ENCODE measurements around the gene MED27.

Gene MED27

DNA sequence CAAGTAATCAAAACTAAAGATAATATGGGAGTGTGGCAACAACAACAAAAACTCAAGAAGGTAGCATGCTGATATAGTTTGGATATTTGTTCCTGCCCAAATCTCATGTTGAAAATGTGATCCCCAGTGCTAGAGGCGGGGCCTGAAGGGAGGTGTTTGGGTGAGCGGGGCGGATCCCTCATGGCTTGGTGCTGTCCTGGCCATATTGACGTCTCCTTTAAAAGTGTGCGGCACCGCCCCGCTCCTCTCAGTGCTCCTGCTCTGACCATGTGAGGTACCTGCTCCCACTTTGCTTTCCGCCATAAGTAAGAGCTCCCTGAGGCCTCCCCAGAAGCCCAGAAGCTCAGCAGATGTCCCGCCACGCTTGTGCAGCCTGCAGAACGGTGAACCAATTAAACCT lies 25.6 kb downstream of the MED27 start:
- no peaks in the 10 kb centered on the region for H3K27me3 ChIP-seq

DNA sequence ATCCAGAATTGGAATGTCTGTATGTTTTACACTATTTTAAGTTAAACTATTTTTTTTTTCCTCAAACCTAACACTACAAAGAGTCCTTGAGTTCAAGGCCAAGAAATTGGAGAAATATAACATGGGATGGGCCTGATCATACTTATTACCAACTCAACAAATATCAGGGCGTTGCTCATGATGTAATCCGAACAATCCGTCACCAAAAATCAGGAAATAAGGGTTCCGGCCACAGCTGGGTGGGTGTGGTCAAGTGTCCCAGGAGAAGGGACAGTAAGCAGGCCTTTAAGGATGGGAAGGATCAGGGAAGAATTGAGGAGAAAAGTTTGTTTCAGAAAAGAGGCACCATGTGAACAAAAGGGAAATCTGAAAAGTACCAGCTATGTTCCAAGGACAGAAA lies 29.8 kb downstream of the MED27 start:
- Histone ChIP-seq H3K9me3 (replicated peaks in 1 of 11) (no peaks in the 10 kb centered on the region), H3K36me3 (peaks cover 0 to 7% (median 0%) of the 10 kb centered on the region in 11 experiments; a peak in 1 of 22 replicates), H3K27me3 (no peaks in the 10 kb centered on the region), H3K4me1 (peaks cover 37 to 77% (median 69%) of the 10 kb centered on the region in 10 experiments), H3K27ac (0 out of 22 replicates have a peak overlapping the region, but pooled peaks of 1 of the 11 experiments have one; percentile 3), H3K4me2 (peak overlapping the region; percentile 35 to 76 (median 64)), H3K9ac (no peak overlapping the region), H3K4me3 (no peak overlapping the region), H4K20me1 (peaks cover 13 to 95% (median 65%) of the 10 kb centered on the region in 11 experiments; a peak in 21 of 22 replicates)
- no peak for TF ChIP-seq Cebpa-rat (IDR thresholded peaks at IDR 0.05)

More for the DNA sequence above, 25.6 kb downstream of the MED27 start:
- H4K20me1 ChIP-seq: peaks cover 17 to 85% (median 74%) of the 10 kb centered on the region in 11 experiments; a peak in 21 of 22 replicates
- no peak overlapping the region for H3K9ac ChIP-seq
- H3K4me3 ChIP-seq: no peak overlapping the region
- peak overlapping the region; percentile 19 to 71 (median 50); a peak in 20 of 22 replicates for H3K4me2 ChIP-seq
- H3K27ac ChIP-seq: no peak overlapping the region
- no peak for TF ChIP-seq Cebpa-rat (IDR thresholded peaks at IDR 0.05)
- H3K9me3 ChIP-seq (replicated peaks in 1 of 11): peaks cover 11 to 17% (median 12%) of the 10 kb centered on the region in 11 experiments
- peaks cover 28 to 47% (median 41%) of the 10 kb centered on the region in 10 experiments for H3K4me1 ChIP-seq
- peaks cover 11 to 29% (median 20%) of the 10 kb centered on the region in 11 experiments for H3K36me3 ChIP-seq

DNA sequence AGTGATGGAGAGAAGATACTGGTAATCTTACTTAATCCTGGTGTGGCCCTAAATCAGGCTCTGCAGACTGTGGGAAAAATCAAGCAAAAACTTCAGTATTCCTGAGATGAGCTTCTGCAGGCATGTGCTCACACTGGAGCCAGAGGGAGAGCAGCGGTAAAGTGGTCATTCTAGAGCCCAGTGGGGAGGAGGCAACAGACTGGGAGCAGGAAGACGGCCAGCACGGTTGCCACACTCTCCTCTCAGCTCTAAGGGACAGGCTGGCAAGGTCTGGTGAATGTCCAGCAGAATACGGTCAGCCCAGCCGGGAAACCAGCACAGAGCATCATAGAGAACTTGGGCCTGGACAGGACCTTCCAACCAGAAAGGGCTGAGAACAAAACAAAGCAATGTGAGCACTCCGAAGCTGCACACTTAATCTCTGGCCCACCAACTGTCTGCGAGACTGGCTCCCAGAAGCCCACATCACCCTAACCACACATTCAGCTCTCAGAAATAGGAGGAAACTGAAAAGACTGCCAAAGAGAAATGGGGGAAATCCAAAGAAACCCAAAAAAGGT lies 30.3 kb downstream of the MED27 start:
- Histone ChIP-seq H3K36me3 (peaks cover 0 to 7% (median 0%) of the 10 kb centered on the region in 11 experiments; a peak in 1 of 22 replicates), H4K20me1 (peaks cover 11 to 95% (median 61%) of the 10 kb centered on the region in 11 experiments; a peak in 20 of 22 replicates), H3K27ac (peak overlapping the region in 2 of 11 experiments; percentile 3 to 9; a peak in 1 of 22 replicates), H3K4me2 (peak overlapping the region in 10 of 11 experiments; percentile 35 to 76 (median 66); a peak in 20 of 22 replicates), H3K9me3 (replicated peaks in 1 of 11) (no peaks in the 10 kb centered on the region), H3K4me1 (peaks cover 34 to 77% (median 68%) of the 10 kb centered on the region in 10 experiments), H3K9ac (no peak overlapping the region), H3K27me3 (no peaks in the 10 kb centered on the region), H3K4me3 (no peak overlapping the region)
- no peak for TF ChIP-seq Cebpa-rat (IDR thresholded peaks at IDR 0.05)

DNA sequence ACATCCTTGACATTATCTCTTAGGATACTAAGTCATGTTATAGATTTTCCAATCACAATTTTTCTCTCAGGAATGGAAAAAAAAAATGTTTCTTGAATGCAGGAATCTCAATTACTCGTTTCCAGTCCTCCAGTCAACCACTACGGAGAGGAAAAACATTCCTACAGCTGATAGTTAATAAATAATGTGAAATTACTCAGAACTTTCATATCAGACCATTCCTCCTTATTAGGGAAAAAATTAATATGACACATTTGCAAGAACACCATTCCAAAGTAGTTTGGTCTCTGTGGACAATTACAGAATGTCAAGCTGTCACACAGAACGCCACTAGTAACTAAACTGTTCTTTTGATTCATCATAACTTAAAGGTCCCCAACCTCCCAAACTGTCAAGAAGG lies 31.5 kb downstream of the MED27 start:
- H3K36me3 ChIP-seq: peaks cover 0 to 7% (median 0%) of the 10 kb centered on the region in 11 experiments; a peak in 1 of 22 replicates
- H3K9ac ChIP-seq: no peak overlapping the region
- H4K20me1 ChIP-seq: peaks cover 18 to 95% (median 59%) of the 10 kb centered on the region in 11 experiments; a peak in 20 of 22 replicates
- no peaks in the 10 kb centered on the region for H3K9me3 ChIP-seq (replicated peaks in 1 of 11)
- peaks cover 34 to 77% (median 69%) of the 10 kb centered on the region in 10 experiments for H3K4me1 ChIP-seq
- H3K4me3 ChIP-seq: no peak overlapping the region
- no peak for TF ChIP-seq Cebpa-rat (IDR thresholded peaks at IDR 0.05)
- H3K27me3 ChIP-seq: no peaks in the 10 kb centered on the region
- H3K27ac ChIP-seq: no peak overlapping the region
- H3K4me2 ChIP-seq: peak overlapping the region in 10 of 11 experiments; percentile 0 to 76 (median 66); a peak in 17 of 22 replicates

DNA sequence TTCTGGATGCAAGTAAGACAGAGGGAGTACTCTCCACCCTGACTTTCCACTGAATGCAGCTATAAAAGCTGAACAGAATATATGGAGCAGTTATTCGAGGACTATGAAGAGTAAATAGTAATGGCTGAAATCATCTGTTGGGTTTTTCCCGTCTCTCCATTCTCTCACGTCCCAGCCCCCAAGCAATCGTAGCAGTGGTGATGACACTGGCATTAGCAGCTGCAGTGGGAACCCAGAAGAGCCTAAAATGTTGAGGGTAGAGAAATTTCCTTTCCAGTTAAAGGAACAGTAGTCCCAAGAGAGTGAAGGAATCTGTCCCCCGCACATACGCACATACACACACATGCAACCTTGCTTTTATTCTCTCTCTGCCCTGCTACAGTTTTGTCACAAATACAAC lies 33.2 kb downstream of the MED27 start:
- H4K20me1 ChIP-seq: peaks cover 21 to 94% (median 62%) of the 10 kb centered on the region in 11 experiments; a peak in 21 of 22 replicates

DNA sequence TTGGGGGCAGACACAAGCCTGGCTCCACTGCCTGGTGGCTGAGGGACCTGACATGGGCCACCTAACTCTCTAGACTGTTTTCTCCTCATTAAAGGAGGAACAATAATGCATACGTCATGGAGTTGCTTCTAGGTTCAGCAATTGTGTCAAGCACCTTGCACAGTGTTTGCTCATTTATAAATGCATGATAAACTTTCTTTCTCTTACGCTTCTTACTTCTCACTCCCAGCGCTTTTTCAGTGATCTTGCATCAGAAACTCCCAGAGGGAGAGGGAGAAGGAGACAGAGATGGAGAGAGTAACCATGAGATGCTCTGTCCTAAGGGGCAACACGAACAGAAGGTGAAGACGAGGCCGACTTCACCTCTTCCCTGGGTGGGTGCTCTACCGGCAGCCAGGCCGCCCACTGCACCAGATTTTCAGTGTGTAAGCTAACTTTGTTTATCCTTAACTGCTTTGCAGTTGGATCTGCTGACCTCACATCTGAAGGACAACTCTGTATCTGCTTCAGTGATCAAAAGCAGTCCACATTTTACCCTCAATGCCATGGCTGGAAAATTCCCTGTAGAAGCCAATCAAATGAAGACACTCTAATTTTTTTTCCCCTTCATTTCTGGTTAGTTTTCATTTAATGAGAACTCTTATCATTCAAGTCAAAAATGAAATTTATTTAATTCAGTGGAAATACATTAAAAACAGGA lies 35.3 kb downstream of the MED27 start:
- Histone ChIP-seq H3K36me3 (peaks cover 0 to 12% (median 0%) of the 10 kb centered on the region in 11 experiments; a peak in 6 of 22 replicates), H3K27ac (no peak overlapping the region; a peak in 1 of 22 replicates), H3K27me3 (no peaks in the 10 kb centered on the region), H3K4me3 (no peak overlapping the region), H3K4me1 (peaks cover 37 to 98% (median 92%) of the 10 kb centered on the region in 10 experiments), H3K4me2 (peak overlapping the region in 8 of 11 experiments; percentile 35 to 70 (median 51); a peak in 16 of 22 replicates), H3K9me3 (replicated peaks in 1 of 11) (no peaks in the 10 kb centered on the region), H3K9ac (no peak overlapping the region), H4K20me1 (peaks cover 35 to 94% (median 62%) of the 10 kb centered on the region in 11 experiments; a peak in 21 of 22 replicates)
- TF ChIP-seq Cebpa-rat (IDR thresholded peaks at IDR 0.05): no peak

More for the DNA sequence above, 33.2 kb downstream of the MED27 start:
- H3K4me1 ChIP-seq: peaks cover 42 to 92% (median 85%) of the 10 kb centered on the region in 10 experiments
- H3K4me3 ChIP-seq: no peak overlapping the region
- TF ChIP-seq Cebpa-rat (IDR thresholded peaks at IDR 0.05): no peak
- no peak overlapping the region for H3K27ac ChIP-seq
- peak overlapping the region; percentile 10 to 76 (median 62); a peak in 21 of 22 replicates for H3K4me2 ChIP-seq
- peak overlapping the region in 2 of 11 experiments; percentile 10 to 48; a peak in 3 of 22 replicates for H3K9ac ChIP-seq
- H3K9me3 ChIP-seq (replicated peaks in 1 of 11): no peaks in the 10 kb centered on the region
- H3K36me3 ChIP-seq: peaks cover 0 to 7% (median 0%) of the 10 kb centered on the region in 11 experiments; a peak in 3 of 22 replicates
- no peaks in the 10 kb centered on the region for H3K27me3 ChIP-seq

- TF ChIP-seq Cebpa-rat (IDR thresholded peaks at IDR 0.05): no peak
- peak overlapping the region in 5 of 11 experiments; percentile 35 to 70 (median 52); a peak in 6 of 22 replicates for H3K4me2 ChIP-seq
Measured at GRCh38 chr9:132043708-132044107, 36.0 kb downstream of the MED27 start.

GRCh38 chr9:132042324-132042723 lies 37.3 kb downstream of the MED27 start:
- H3K27me3 ChIP-seq: no peaks in the 10 kb centered on the region
- peaks cover 26 to 92% (median 67%) of the 10 kb centered on the region in 11 experiments; a peak in 21 of 22 replicates for H4K20me1 ChIP-seq
- peaks cover 0 to 12% (median 0%) of the 10 kb centered on the region in 11 experiments; a peak in 6 of 22 replicates for H3K36me3 ChIP-seq
- no peaks in the 10 kb centered on the region for H3K9me3 ChIP-seq (replicated peaks in 1 of 11)
- peak overlapping the region in 1 of 11 experiments; percentile 13; a peak in 1 of 22 replicates for H3K27ac ChIP-seq
- TF ChIP-seq Cebpa-rat (IDR thresholded peaks at IDR 0.05): no peak
- no peak overlapping the region for H3K9ac ChIP-seq
- no peak overlapping the region for H3K4me3 ChIP-seq
- H3K4me1 ChIP-seq: peaks cover 24 to 85% (median 78%) of the 10 kb centered on the region in 10 experiments
- peak overlapping the region in 8 of 11 experiments; percentile 2 to 52 (median 40); a peak in 13 of 22 replicates for H3K4me2 ChIP-seq

More at GRCh38 chr9:132043708-132044107, 36.0 kb downstream of the MED27 start:
- H4K20me1 ChIP-seq: peaks cover 30 to 94% (median 62%) of the 10 kb centered on the region in 11 experiments; a peak in 21 of 22 replicates
- no peaks in the 10 kb centered on the region for H3K27me3 ChIP-seq
- no peak overlapping the region for H3K4me3 ChIP-seq
- H3K9me3 ChIP-seq (replicated peaks in 1 of 11): no peaks in the 10 kb centered on the region
- H3K4me1 ChIP-seq: peaks cover 31 to 98% (median 90%) of the 10 kb centered on the region in 10 experiments
- H3K27ac ChIP-seq: no peak overlapping the region
- H3K9ac ChIP-seq: no peak overlapping the region
- H3K36me3 ChIP-seq: peaks cover 0 to 12% (median 0%) of the 10 kb centered on the region in 11 experiments; a peak in 6 of 22 replicates

All from BLaER1 treated with 17β-estradiol and CSF1 and Interleukin-3, amounts not matched to agents 10 nM and 100 nM (cell line).